ENCODE data around the gene LENG8.

DNA sequence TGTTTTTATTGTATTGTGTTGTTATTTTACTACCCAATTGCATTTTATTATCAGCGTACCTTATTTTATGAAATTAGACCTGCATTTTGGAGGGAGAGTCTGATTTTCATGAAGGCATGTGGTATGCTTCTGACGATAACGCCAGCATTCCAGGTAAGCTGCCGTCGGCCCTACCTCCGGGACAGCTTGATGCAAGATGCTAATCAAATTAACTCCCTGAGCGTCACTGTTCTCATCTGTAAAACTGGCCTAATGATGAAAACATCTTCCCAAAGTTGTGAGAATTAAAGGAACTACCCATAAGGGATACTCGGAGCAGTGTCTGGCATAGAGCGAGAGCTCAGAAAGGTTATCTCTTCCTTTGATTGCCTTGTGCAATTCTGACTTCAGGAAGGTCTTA lies 40.8 kb downstream of the LENG8 start:
- TF ChIP-seq SNAI2 (CRISPR knock-in tag; IDR thresholded peaks at IDR 0.05): no peak
- TF ChIP-seq ZFP3 (CRISPR knock-in tag; IDR thresholded peaks at IDR 0.05): no peak
- TF ChIP-seq ARNTL (CRISPR knock-in tag; IDR thresholded peaks at IDR 0.05; ENCODE audit: borderline replicate concordance, low read depth): no peak
- no peak for TF ChIP-seq ZC3H10 (CRISPR knock-in tag; IDR thresholded peaks at IDR 0.05)
